Breast epithelium (tissue), 3 donors: Measurements from ENCODE around the gene UMAD1.

Experiments
- POLR2A ChIP-seq: fragments of 450-650 bp; IDR thresholded peaks from one replicate; pipeline ENCODE4 v1.6.1; 2016; ENCODE audit warnings: antibody characterized with exemption, mild to moderate bottlenecking, moderate library complexity
- POLR2AphosphoS5 ChIP-seq, 3 donors: sonication (generic); formaldehyde crosslinking; IDR thresholded peaks; one replicate each; pipeline ENCODE4 v1.6.1; 2017; ENCODE audit warnings: antibody characterized with exemption in 3 of 3
- TF ChIP-seq, protein P1 (sequence below), 3 donors: fragments of 450-650 bp; IDR thresholded peaks; one replicate each; pipeline ENCODE4 v1.5.1; 2016 to 2017; ENCODE audit warnings: antibody characterized with exemption in 3 of 3, mild to moderate bottlenecking in 3 of 3, moderate library complexity in 3 of 3

DNA sequence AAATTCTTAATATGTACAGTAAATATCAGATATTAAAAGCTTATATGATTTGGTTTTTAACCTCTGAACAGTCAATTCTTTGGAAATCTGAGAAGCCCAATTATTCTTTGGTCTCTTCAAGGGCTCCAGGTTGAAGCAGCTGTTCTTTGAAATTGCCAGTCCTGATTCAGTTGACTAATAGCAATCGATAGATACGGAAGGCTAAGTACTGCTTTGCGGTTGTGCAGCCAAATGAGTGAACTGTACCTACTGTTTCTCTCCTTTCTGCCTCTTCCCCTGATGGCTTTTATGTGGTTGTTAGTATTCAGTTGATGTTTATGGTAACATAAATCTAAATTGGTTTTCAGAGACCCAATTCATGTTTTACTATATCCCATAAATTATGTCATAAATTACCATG, 181.0 kb downstream of the UMAD1 start:
- TF ChIP-seq POLR2AphosphoS5 (IDR thresholded peaks at IDR 0.05) = no peak
- no peak for TF ChIP-seq POLR2A
- TF ChIP-seq, protein P1, sequence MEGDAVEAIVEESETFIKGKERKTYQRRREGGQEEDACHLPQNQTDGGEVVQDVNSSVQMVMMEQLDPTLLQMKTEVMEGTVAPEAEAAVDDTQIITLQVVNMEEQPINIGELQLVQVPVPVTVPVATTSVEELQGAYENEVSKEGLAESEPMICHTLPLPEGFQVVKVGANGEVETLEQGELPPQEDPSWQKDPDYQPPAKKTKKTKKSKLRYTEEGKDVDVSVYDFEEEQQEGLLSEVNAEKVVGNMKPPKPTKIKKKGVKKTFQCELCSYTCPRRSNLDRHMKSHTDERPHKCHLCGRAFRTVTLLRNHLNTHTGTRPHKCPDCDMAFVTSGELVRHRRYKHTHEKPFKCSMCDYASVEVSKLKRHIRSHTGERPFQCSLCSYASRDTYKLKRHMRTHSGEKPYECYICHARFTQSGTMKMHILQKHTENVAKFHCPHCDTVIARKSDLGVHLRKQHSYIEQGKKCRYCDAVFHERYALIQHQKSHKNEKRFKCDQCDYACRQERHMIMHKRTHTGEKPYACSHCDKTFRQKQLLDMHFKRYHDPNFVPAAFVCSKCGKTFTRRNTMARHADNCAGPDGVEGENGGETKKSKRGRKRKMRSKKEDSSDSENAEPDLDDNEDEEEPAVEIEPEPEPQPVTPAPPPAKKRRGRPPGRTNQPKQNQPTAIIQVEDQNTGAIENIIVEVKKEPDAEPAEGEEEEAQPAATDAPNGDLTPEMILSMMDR (IDR thresholded peaks at IDR 0.05) = no peak
